Osteocyte (in vitro differentiated cells): ENCODE measurements around the gene CCND1. TPM values are rescaled to one million over a fixed set of nuclear protein-coding genes. Genes with fewer than 3 reads are reported as not detected.

Source experiments
- DNase-seq: peaks from one replicate; pipeline ENCODE4 v3.0.0; 2021; ENCODE audit warnings: mixed read lengths; ENCODE audit not compliant: unreplicated experiment; ENCODE audit errors: extremely low spot score
- H3K27ac Mint-ChIP-seq: one replicate; pipeline ENCODE4 v1.8.0; 2021; ENCODE audit warnings: mild to moderate bottlenecking, mixed read lengths; ENCODE audit not compliant: unreplicated experiment
- H3K27me3 Mint-ChIP-seq: one replicate; pipeline ENCODE4 v1.8.0; 2021; ENCODE audit warnings: mixed read lengths; ENCODE audit not compliant: unreplicated experiment
- H3K36me3 Mint-ChIP-seq: one replicate; pipeline ENCODE4 v1.8.0; 2021; ENCODE audit warnings: mixed read lengths; ENCODE audit not compliant: unreplicated experiment
- H3K4me1 Mint-ChIP-seq: one replicate; pipeline ENCODE4 v1.8.0; 2021; ENCODE audit warnings: mixed read lengths; ENCODE audit not compliant: unreplicated experiment
- H3K4me3 Mint-ChIP-seq: one replicate; pipeline ENCODE4 v1.8.0; 2021; ENCODE audit warnings: mild to moderate bottlenecking, moderate library complexity, mixed read lengths; ENCODE audit not compliant: unreplicated experiment
- H3K9me3 Mint-ChIP-seq: one replicate; pipeline ENCODE4 v1.8.0; 2021; ENCODE audit warnings: mixed read lengths; ENCODE audit not compliant: unreplicated experiment
- CTCF ChIP-seq: fragments of 200-600 bp; sonication (generic); IDR thresholded peaks from 2 replicates; pipeline ENCODE4 v1.5.0; 2021; ENCODE audit warnings: antibody characterized with exemption, mild to moderate bottlenecking, moderate library complexity
- total RNA-seq: library from RNA; stranded (reverse); gene quantifications from 2 replicates; pipeline ENCODE4 v1.2.1, GENCODE V29; 2021

The CCND1 gene
- total RNA-seq, 1 donor from 2014 or later, result 180 TPM

GRCh38 chr11:69665669-69666068, 24.7 kb downstream of the CCND1 start:
- Mint-ChIP-seq H3K4me1 (peaks cover 9% of the 10 kb centered on the region), H3K36me3 (peaks cover 30% of the 10 kb centered on the region), H3K4me3 (no peak overlapping the region), H3K27me3 (no peaks in the 10 kb centered on the region), H3K27ac (no peak overlapping the region), H3K9me3 (no peaks in the 10 kb centered on the region)
- TF ChIP-seq CTCF, result no peak
- DNase-seq, result no peak

- Mint-ChIP-seq H3K4me1 (peaks cover 10% of the 10 kb centered on the region), H3K4me3 (no peak overlapping the region), H3K27ac (no peak overlapping the region), H3K27me3 (no peaks in the 10 kb centered on the region), H3K9me3 (no peaks in the 10 kb centered on the region), H3K36me3 (peaks cover 30% of the 10 kb centered on the region)
- DNase-seq, result no peak
- no peak for TF ChIP-seq CTCF
Observed at GRCh38 chr11:69666261-69666660, 25.3 kb downstream of the CCND1 start.

- DNase-seq, result no peak
- no peak overlapping the region for H3K27ac Mint-ChIP-seq
- H3K36me3 Mint-ChIP-seq, result peaks cover 30% of the 10 kb centered on the region
- no peaks in the 10 kb centered on the region for H3K9me3 Mint-ChIP-seq
- no peaks in the 10 kb centered on the region for H3K27me3 Mint-ChIP-seq
- no peak overlapping the region for H3K4me3 Mint-ChIP-seq
- TF ChIP-seq CTCF, result no peak
- H3K4me1 Mint-ChIP-seq, result peaks cover 10% of the 10 kb centered on the region
Observed at GRCh38 chr11:69666752-69667536, 26.0 kb downstream of the CCND1 start.

DNA sequence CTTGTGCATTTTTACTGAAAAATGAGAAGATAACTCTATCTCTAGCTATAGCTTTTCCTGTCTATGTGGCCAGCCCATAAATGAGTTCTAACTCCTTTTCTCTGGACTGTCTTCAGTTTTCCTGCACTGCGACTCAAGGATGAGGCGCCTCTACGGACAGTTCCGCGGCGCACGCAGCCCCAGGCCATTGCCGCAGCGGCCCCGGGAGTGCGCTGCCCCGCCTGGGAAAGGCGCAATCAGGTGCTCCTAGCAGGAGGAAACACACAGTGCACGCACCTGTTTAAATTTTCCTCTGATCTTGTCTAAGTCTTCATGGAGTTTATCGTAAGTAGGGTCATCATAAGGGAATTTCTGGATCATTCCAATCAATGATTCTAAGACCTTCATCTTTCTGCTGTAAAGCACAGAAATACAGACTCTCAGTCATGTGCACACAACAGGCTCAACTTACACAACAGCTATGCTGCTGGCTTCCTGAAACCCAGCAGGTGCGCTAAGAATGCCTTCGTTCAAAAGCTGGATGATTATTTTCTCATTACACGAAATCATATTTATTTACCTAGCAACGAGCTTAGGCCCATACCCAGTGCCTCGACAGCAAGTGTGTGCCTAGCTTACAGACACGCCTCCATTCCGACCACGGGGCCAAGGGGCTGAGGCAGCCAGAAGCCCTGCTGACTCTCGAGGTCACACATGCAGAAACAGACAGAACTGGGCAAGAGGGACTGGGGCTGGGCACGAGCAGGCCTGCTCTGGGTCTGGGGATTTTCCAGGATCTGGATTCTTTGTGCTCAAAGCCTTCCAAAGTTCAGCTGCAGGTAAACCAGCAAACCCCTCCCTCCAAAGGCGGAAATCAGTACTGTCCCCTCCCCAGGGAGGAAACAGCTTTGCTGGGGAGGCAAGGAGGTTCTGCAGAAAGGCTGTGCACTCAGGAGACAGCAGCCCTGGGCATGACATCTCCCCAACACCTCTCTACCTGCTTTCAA, 27.0 kb downstream of the CCND1 start:
- no peaks in the 10 kb centered on the region for H3K27me3 Mint-ChIP-seq
- H3K4me3 Mint-ChIP-seq, result no peak overlapping the region
- DNase-seq, result no peak
- no peak overlapping the region for H3K27ac Mint-ChIP-seq
- peaks cover 11% of the 10 kb centered on the region for H3K4me1 Mint-ChIP-seq
- TF ChIP-seq CTCF, result no peak
- no peaks in the 10 kb centered on the region for H3K9me3 Mint-ChIP-seq
- H3K36me3 Mint-ChIP-seq, result peaks cover 30% of the 10 kb centered on the region

- H3K4me3 Mint-ChIP-seq, result no peak overlapping the region
- no peaks in the 10 kb centered on the region for H3K9me3 Mint-ChIP-seq
- no peak for TF ChIP-seq CTCF
- H3K27ac Mint-ChIP-seq, result no peak overlapping the region
- H3K36me3 Mint-ChIP-seq, result peaks cover 26% of the 10 kb centered on the region
- no peaks in the 10 kb centered on the region for H3K27me3 Mint-ChIP-seq
- H3K4me1 Mint-ChIP-seq, result peaks cover 21% of the 10 kb centered on the region
- DNase-seq, result no peak
Observed at GRCh38 chr11:69669486-69669885, 28.5 kb downstream of the CCND1 start.
